GM23338 (cell line): ENCODE results near the gene RLF. TPM values are rescaled to one million over a fixed set of nuclear protein-coding genes. Genes with fewer than 3 reads are reported as not detected.
A peak's percentile ranks its signal among the peaks of the same experiment; 100 is the strongest.

Experiments used
- ATAC-seq: fragments of 200-7000 bp; cut with Tn5 transposase; 3 replicates; pipeline ENCODE4 v1.9.1; 2020
- DNase-seq: peaks from one replicate; pipeline ENCODE4 v3.0.0-alpha.2; 2015; ENCODE audit warnings: low spot score
- H2AFZ ChIP-seq: fragments of 200-600 bp; sonication (generic); 2 replicates; pipeline ENCODE4 v1.8.0; 2016; ENCODE audit warnings: antibody characterized with exemption, mild to moderate bottlenecking, moderate library complexity
- H3F3A ChIP-seq: fragments of 200-600 bp; sonication (generic); replicated peaks from 2 replicates; pipeline ENCODE4 v1.8.0; 2017; ENCODE audit warnings: antibody characterized with exemption, mixed run types, low read depth
- H3K27ac ChIP-seq: fragments of 200-600 bp; sonication (generic); 2 replicates; pipeline ENCODE4 v1.6.1; 2016; ENCODE audit warnings: low read depth
- H3K27me3 ChIP-seq: fragments of 200-600 bp; sonication (generic); 2 replicates; pipeline ENCODE4 v1.8.0; 2016; ENCODE audit warnings: mild to moderate bottlenecking, mixed run types, moderate library complexity; ENCODE audit not compliant: insufficient read depth
- H3K36me3 ChIP-seq: fragments of 200-600 bp; sonication (generic); 2 replicates; pipeline ENCODE4 v1.8.0; 2016; ENCODE audit warnings: mild to moderate bottlenecking; ENCODE audit not compliant: insufficient read depth
- H3K4me1 ChIP-seq: fragments of 200-600 bp; sonication (generic); 2 replicates; pipeline ENCODE4 v1.8.0; 2016; ENCODE audit warnings: mild to moderate bottlenecking, moderate library complexity; ENCODE audit not compliant: insufficient read depth
- H3K4me2 ChIP-seq: fragments of 200-600 bp; sonication (generic); 2 replicates; pipeline ENCODE4 v1.7.1; 2017; ENCODE audit warnings: mixed run types
- H3K4me3 ChIP-seq: fragments of 200-600 bp; sonication (generic); 2 replicates; pipeline ENCODE4 v1.6.1; 2016; ENCODE audit warnings: mixed run types
- H3K79me2 ChIP-seq: fragments of 200-600 bp; sonication (generic); replicated peaks from 2 replicates; pipeline ENCODE4 v1.8.0; 2017; ENCODE audit warnings: mild to moderate bottlenecking; ENCODE audit not compliant: insufficient read depth
- H3K9me2 ChIP-seq: fragments of 200-600 bp; sonication (generic); 2 replicates; pipeline ENCODE4 v1.8.0; 2017; ENCODE audit not compliant: insufficient read depth
- H4K20me1 ChIP-seq: fragments of 200-600 bp; sonication (generic); replicated peaks from 2 replicates; pipeline ENCODE4 v1.8.0; 2017; ENCODE audit warnings: mild to moderate bottlenecking; ENCODE audit not compliant: insufficient read depth
- H3K27ac Mint-ChIP-seq: 2 replicates; pipeline ENCODE4 v1.8.0; 2020; ENCODE audit warnings: inconsistent platforms, mild to moderate bottlenecking, moderate library complexity, mixed read lengths
- H3K27me3 Mint-ChIP-seq: 3 replicates; pipeline ENCODE4 v1.8.0; 2022; ENCODE audit warnings: low read depth, mild to moderate bottlenecking, moderate library complexity, mixed read lengths, inconsistent platforms; ENCODE audit not compliant: insufficient read depth, poor library complexity
- H3K36me3 Mint-ChIP-seq: 3 replicates; pipeline ENCODE4 v1.8.0; 2021; ENCODE audit warnings: low read depth, mild to moderate bottlenecking, inconsistent platforms, moderate library complexity, mixed read lengths
- H3K4me1 Mint-ChIP-seq: 3 replicates; pipeline ENCODE4 v1.8.0; 2020; ENCODE audit warnings: mild to moderate bottlenecking, inconsistent platforms, mixed read lengths
- H3K4me3 Mint-ChIP-seq: 3 replicates; pipeline ENCODE4 v1.8.0; 2021; ENCODE audit warnings: moderate library complexity, mild to moderate bottlenecking, inconsistent platforms, mixed read lengths
- H3K9me3 Mint-ChIP-seq: 3 replicates; pipeline ENCODE4 v1.8.0; 2020; ENCODE audit warnings: moderate library complexity, mild to moderate bottlenecking, inconsistent platforms, mixed read lengths
- CREB1 ChIP-seq: fragments of 250-450 bp; sonication (Bioruptor Pico); IDR thresholded peaks from 2 replicates; pipeline ENCODE4 v1.5.0; 2020; ENCODE audit warnings: low read depth, mild to moderate bottlenecking, moderate library complexity
- POLR2AphosphoS5 ChIP-seq: IDR thresholded peaks from 2 replicates; pipeline ENCODE4 v1.6.1; 2016; ENCODE audit warnings: antibody characterized with exemption, low read depth
- REST ChIP-seq: IDR thresholded peaks from one replicate; pipeline ENCODE4 v1.6.1; 2018; ENCODE audit warnings: antibody characterized with exemption; ENCODE audit not compliant: unreplicated experiment
- ZNF462 ChIP-seq: fragments of 250-450 bp; sonication (Bioruptor Pico); IDR thresholded peaks from 2 replicates; pipeline ENCODE4 v1.5.0; 2020; ENCODE audit warnings: mild to moderate bottlenecking, moderate library complexity
- polyA plus RNA-seq: library from polyadenylated mRNA; unstranded; fragments of >200 nt; fragmentation: Nextera tagmentation; extraction: Ambion mirVana; gene quantifications from 2 replicates; pipeline ENCODE4 v1.2.1, GENCODE V29; 2016
- total RNA-seq: library from RNA; depleted of rRNA; stranded (reverse); fragments of >200 nt; shearing (Covaris generic); gene quantifications from 2 replicates; pipeline ENCODE4 v1.2.3, GENCODE V29; 2014

RLF gene
- total and polyA plus RNA-seq, 2 experiments from 2014 or later: 6.6 to 21.1 TPM

- TF ChIP-seq ZNF462 (no peak), CREB1 (CRISPR knock-in tag) (no peak)
Observed at GRCh38 chr1:40204856-40205255, 43.7 kb downstream of the RLF start (continued).

- no peaks in the 10 kb centered on the region; the same call in 1 of the 2 replicates for H3K36me3 ChIP-seq
- H3K27me3 ChIP-seq: no peaks in the 10 kb centered on the region
- no peak overlapping the region for H3K4me3 ChIP-seq
- H3K27ac ChIP-seq: 0 out of 2 replicates have a peak overlapping the region, but pooled peaks have one; percentile 60
- no peak overlapping the region for H3K27ac Mint-ChIP-seq
- peaks cover 3% of the 10 kb centered on the region; the same call in 1 of the 3 replicates for H3K36me3 Mint-ChIP-seq
- no peaks in the 10 kb centered on the region for H3K4me1 ChIP-seq
- H2AFZ ChIP-seq: no peak overlapping the region
- peaks cover 9% of the 10 kb centered on the region; the same call in 1 of the 2 replicates for H4K20me1 ChIP-seq
- ATAC-seq (no peak), DNase-seq (no peak)
- H3K4me2 ChIP-seq: no peak overlapping the region
- H3K9me3 Mint-ChIP-seq: no peaks in the 10 kb centered on the region
- H3K9me2 ChIP-seq: no peaks in the 10 kb centered on the region
- H3K27me3 Mint-ChIP-seq: no peaks in the 10 kb centered on the region
- no peaks in the 10 kb centered on the region for H3F3A ChIP-seq
- H3K4me1 Mint-ChIP-seq: no peaks in the 10 kb centered on the region
- no peak overlapping the region for H3K4me3 Mint-ChIP-seq
- 0 out of 2 replicates have a peak, but pooled peaks cover 7% of the 10 kb centered on the region for H3K79me2 ChIP-seq
- TF ChIP-seq POLR2AphosphoS5 (no peak), REST (no peak), ZNF462 (no peak)
Observed at GRCh38 chr1:40210511-40211204, 49.5 kb downstream of the RLF start.
